ENCODE measurements around the gene PI16.
A peak's percentile ranks its signal among the peaks of the same experiment; 100 is the strongest.

Gene PI16

DNA sequence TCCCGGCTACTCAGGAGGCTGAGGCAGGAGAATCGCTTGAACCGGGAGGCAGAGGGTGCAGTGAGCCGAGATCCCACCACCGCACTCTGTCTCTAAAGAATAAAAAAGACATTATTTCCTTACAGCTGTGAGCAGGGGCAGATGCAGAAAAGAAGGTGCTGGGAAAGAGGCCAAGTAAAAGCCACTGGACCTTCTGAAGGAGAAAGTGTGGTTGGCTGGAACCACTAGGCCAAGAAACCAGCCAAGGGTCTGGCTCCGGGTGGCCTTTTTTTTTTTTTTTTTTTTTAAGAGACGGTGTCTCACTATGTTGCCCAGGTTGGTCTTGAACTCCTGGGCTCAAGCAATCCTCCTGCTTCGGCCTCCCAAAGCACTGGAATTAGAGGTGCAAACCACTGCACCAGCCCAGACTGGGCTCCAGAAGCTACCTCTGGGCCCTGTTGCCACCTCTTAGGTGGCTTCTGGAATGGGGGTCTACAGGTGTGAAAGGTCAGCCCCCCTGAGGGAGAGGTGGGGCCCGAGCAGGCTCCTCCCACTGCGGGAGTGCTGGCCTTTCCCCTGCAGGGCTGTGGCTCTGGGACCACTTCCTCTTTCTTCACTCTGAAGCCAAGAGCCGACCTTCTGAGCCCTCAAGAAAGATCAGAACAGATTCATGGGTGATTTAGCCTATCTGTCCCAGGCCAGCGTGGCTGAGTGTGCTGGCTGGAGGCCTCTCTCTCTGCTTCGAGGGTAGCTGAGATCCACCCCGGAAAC, 50.7 kb downstream of the PI16 start, which contains the start of gene FGD2:
FGD2 (plus strand) TSS at position 595 of the 750 bp plus-strand sequence. CDS start 163 bp downstream, outside the sequence.
- no peak for DNase-seq

DNA sequence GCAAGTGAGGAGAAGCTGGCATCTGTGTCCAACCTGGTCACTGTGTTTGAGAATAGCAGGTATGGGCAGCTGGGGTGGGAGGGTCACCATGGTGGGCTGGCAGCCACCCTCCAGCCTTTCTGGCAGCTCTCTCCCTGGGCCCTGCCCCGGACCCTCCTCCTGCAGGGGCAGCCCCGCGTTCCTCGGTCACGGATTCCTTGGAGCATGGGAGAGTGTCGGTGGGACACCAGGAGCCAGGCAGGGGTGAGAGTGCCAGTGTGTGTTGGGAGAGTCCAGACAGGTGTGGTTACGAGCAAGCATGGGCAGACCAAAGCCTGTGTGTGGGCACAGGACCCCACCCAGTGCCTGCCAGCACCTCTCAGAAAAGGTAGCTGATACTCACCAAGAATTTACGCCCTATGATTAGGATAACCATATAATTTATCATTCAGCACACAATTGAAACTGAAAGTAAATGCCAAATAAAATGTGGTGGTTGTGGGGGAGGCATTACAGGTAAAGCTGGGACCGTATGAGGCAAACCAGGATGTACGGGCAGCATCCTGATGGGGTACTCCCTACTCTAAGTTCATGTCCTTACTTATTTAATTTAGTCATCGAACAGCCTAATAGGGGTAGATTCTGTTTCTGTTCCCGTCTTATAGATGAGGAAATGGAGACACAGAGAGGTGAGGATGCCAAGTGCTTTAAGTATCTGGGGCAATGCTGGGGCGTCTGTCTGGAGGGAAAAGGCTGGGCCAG, 51.5 kb downstream of the PI16 start:
- no peak for DNase-seq

DNA sequence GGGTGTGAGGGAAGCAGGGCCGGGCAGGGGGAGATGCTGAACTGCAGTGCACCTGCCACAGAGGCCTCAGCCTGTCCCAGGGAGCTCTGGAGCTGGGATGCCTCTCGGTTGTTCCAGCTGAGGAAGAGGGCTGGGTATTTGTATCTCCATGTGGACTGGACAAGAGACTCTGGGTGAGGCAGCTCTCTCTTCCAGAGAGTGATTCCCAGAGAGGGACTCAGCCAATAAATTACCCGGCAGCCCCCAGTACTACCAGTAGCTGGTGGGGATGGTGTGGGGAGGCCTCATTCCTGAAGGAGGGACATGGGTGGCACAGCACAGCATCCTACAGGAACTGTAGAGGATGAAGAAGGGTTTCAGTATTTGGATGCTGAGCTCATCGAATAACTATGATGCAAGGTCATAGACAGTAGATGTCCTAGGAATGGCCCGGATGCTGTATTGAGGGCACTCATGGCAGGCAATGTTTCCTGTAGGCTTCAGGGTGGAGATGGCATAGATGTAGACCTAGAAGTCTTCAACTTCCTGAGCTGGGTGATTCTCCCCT, 52.3 kb downstream of the PI16 start:
- no peak for DNase-seq

DNA sequence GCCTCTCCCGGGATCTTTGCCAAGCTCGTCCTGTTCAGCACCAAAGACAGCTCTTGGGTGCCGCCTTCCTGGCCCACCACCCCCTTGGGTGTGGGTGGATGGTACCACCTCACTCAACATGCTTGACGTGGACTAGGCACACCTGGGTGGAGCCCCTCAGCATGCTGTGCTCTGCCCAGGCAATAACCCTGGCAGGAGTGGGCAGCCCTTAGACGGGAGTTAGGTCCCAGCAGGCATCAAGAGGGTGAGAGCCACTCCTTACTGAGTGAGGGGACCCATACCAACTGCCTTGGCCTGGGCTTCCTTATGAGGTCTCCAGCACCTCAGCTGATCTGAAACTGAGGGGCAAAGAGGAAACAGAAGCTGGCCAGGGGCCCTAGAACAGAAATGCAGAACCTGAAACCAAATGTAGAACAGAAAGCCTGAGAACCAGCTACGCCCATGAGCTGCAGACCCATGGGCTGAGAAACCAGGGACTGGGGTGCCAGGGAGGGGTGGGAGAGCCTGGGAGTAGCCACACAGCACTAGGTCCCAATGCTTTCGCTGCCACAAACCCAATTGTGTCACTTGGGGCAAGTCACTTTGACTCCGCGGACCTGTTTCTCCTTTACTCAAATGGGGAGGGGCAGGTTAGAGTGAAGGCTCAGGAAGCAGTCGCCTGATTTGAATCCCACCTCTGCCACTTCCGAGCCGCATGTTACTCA, 53.0 kb downstream of the PI16 start:
- peak; percentile 29 to 34 for DNase-seq

DNA sequence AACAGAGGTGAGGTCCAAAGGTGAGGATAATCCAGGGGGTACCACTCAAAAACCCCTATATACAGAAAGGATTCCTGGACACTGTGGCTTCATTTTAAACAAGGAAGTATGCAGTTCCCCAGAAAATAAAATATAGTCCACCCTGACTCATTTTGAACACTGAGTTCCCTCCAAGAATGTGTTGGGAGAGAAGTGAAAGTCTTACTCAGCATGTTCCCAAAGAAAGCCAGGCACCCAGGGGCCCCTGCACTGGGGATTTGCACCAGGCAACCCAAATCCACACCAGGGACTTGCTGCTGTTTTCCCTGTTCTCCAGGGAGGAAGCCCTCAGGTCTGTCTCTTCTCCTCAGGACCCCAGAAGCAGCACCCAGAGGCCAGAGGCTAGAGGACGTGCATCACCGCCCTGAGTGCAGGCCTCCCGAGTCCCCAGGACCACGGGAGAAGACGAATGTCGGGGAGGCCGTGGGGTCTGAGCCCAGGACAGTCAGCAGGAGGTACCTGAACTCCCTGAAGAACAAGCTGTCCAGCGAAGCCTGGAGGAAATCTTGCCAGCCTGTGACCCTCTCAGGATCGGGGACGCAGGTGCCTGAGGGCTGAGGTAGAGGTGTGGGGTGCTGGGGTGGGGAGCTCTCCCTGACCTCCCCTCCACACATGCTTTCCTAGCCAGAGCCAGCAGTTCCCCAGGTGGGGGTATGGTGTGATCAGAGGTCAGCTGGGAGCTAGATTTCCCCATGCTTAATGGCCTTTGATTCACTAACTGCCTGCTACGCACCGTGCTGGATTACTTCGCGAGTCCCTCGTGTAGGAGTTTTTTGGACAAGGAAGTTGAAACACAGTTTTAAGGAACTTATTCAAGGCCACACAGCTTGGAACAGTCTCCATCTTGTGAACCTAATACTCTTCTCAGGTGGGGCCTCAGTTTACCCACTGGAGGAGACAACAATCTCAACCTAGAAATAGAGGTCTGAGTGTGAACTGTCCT, 54.2 kb downstream of the PI16 start:
- no peak for DNase-seq

DNA sequence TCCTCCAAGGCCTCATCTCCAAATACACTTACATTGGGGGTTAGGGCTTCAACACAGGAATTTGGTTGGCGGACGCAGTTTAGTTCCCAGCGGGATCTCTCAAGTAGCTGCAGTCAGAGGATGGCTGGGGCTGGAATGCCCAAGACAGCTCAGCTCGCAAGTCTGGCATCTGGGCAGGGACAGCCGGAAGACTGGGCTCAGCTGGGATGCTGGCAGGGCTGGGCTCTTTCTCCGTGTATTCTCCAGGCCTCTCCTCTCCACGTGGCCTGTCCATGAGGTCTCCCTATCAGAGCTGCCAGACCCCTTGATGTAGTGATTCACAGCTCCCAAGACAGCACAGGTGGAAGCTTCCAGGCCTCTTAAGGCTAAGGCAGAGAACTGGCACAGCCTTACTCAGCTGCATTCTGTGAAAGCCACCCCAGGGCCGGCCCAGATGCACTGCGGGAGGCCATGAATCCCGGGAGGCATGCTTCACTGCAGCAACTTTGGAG, 55.9 kb downstream of the PI16 start:
- no peak for DNase-seq

DNA sequence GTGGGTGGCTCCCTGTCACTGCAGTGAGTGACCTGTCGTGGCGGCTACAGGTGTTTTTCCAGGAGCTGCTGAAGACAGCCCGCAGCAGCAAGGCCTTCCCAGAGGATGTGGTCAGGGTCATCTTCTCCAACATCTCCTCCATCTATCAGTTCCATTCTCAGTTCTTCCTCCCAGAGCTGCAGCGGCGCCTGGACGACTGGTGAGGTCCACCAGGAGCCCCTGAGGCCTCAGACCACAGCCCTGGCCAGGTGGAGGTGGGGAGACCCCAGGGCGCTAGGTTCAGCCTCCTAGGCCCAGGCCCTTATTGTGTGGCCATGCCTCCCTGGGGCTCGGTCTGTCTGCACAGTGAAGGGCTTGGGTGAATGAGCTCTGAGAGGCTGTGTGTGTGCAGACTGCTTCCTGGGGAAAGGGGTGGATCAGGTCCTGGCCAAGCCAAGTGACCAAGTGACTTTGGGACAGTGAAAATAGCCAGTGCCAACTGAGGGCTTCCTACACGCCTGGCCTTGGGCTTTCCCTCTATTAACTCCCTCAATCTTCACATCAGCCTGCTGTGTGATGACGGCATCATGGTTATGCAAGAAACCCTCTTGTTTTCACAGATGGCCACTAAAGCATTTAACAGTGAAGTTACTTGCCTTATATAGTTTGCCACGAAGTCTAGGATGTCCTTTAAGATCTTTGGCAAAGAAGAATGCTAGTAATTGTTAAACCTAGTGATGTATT, 57.3 kb downstream of the PI16 start:
- no peak for DNase-seq

DNA sequence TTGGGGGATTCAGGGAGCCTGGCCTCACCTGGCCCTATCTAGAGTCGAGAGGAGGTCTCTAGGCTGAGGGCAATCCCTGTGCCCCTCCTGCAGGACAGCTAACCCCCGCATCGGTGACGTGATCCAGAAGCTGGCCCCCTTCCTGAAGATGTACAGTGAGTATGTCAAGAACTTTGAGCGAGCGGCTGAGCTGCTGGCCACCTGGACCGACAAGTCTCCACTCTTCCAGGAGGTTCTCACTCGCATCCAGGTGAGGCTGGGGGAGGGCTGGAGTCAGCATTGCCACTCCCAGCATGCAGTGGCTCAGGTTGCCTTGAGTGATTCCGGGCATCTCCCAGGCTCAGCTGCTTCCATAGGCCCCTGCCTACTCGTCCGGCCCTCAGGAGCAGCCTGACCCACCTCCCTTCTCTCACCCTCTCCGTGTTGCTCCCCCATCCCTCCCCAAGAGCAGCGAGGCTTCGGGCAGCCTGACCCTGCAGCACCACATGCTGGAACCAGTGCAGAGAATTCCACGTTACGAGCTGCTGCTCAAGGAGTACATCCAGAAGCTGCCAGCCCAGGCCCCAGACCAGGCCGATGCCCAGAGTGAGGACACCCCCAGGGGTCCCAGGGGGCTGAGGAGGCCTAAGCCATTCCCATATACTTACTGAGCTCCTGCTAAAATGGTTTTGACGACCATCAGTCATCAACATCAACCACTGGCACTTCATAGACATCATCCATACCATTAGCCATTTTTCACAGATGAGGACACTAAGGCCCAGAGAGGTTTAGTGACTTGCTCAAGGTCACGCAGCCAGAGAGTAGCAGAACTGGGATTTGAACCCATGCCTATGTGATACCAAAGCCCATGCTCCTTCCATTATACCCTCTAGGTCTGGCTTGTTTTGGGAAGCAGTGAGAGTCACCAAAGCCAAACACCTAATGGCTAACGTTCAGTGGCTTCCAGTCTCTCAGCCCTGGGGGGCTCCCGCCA, 59.3 kb downstream of the PI16 start:
- DNase-seq, result no peak
